Testis (tissue), 2 donors: Measurements from ENCODE around the gene TCF15.

Experiments used
- POLR2A ChIP-seq: fragments of 450-650 bp; IDR thresholded peaks from one replicate; pipeline ENCODE4 v1.6.1; 2017; ENCODE audit warnings: antibody characterized with exemption, mild to moderate bottlenecking, moderate library complexity
- TF ChIP-seq, protein P1 (sequence below), 3 experiments: fragments of 450-650 bp in 2 of 3; fragments of 200-600 bp in 1 of 3; sonication (generic) in 1 of 3; IDR thresholded peaks; one replicate each; pipeline ENCODE4 v1.5.1; 2016 to 2019; ENCODE audit warnings: antibody characterized with exemption in 3 of 3, mild to moderate bottlenecking in 2 of 3, moderate library complexity in 1 of 3

DNA sequence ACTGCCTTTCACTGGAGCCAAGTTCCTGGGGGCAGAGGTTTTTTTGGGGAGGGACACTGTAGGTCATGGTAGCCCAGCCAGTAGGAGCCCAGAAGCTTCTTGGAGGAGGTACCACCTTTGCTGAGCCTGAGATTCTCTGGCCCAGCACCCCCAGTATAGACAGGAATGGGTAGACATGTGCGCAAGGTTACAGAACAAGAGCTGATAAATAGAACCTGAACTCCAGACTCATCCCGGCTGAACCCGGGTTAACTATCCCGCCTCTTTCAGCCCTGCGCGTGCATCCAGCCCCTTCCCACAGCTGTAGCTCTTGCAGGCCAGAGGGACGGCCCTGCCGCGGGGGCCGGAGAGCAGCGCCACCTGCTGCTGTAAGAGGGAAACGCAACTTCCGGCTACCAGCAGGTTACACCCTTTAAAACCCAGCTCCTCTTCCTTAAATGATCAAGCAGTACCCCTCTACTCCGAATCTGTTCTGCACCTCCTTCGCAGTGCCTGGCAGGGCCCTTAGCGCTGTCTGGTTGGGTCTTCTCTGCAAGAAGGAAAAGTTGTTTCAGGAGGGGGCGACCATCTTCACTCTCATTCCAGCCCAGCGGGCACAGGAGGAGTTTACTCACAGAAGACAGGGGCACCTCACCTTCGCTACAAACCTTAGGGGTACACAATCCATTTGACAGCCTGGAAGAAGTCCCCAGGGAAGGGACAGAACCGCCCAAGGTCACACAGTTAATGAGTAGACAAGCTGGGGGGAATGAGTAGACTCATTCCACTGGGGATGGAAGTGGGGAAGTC, 35.4 kb upstream of the TCF15 start:
- TF ChIP-seq POLR2A = no peak
- TF ChIP-seq, protein P1, sequence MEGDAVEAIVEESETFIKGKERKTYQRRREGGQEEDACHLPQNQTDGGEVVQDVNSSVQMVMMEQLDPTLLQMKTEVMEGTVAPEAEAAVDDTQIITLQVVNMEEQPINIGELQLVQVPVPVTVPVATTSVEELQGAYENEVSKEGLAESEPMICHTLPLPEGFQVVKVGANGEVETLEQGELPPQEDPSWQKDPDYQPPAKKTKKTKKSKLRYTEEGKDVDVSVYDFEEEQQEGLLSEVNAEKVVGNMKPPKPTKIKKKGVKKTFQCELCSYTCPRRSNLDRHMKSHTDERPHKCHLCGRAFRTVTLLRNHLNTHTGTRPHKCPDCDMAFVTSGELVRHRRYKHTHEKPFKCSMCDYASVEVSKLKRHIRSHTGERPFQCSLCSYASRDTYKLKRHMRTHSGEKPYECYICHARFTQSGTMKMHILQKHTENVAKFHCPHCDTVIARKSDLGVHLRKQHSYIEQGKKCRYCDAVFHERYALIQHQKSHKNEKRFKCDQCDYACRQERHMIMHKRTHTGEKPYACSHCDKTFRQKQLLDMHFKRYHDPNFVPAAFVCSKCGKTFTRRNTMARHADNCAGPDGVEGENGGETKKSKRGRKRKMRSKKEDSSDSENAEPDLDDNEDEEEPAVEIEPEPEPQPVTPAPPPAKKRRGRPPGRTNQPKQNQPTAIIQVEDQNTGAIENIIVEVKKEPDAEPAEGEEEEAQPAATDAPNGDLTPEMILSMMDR (IDR thresholded peaks at IDR 0.05) = peak; percentile 72 to 92 (median 92)
